Sigmoid colon (tissue), 7 donors: ENCODE results near the gene FAM174B. TPM values are rescaled to one million over a fixed set of nuclear protein-coding genes. Genes with fewer than 3 reads are reported as not detected.
A peak's percentile ranks its signal among the peaks of the same experiment; 100 is the strongest.

ENCODE experiments used
- DNase-seq: peaks from one replicate; pipeline ENCODE4 v3.0.0-alpha.2; 2019
- H3K27ac ChIP-seq, 4 donors: fragments of 200-600 bp; sonication (generic); one replicate each; pipeline ENCODE4 v1.5.1; 2016 to 2019; ENCODE audit warnings: mild to moderate bottlenecking in 1 of 4
- H3K27me3 ChIP-seq, 3 donors: fragments of 200-600 bp; sonication (generic); one replicate each; pipeline ENCODE4 v1.5.1; 2019; ENCODE audit warnings: mild to moderate bottlenecking in 1 of 3
- H3K36me3 ChIP-seq, 4 donors: fragments of 200-600 bp; sonication (generic); one replicate each; pipeline ENCODE4 v1.5.1; 2016 to 2019
- H3K4me1 ChIP-seq, 4 donors: fragments of 200-600 bp; sonication (generic); one replicate each; pipeline ENCODE4 v1.5.1; 2017 to 2019
- H3K4me3 ChIP-seq, 4 donors: fragments of 200-600 bp; sonication (generic); one replicate each; pipeline ENCODE4 v1.5.1; 2017 to 2019; ENCODE audit warnings: mild to moderate bottlenecking in 2 of 4, moderate library complexity in 1 of 4
- H3K9me3 ChIP-seq, 4 donors: fragments of 200-600 bp in 3 of 4; sonication (generic) in 3 of 4; one replicate each; pipeline versions ENCODE4 v1.5.1 to v1.6.1; 2013 to 2019
- EP300 ChIP-seq, 4 donors: sonication (generic); formaldehyde crosslinking; IDR thresholded peaks; one replicate each; pipeline ENCODE4 v1.6.1; 2017; ENCODE audit warnings: antibody characterized with exemption in 4 of 4
- POLR2A ChIP-seq, 2 donors: fragments of 450-650 bp; IDR thresholded peaks; one replicate each; pipeline ENCODE4 v1.6.1; 2016; ENCODE audit warnings: antibody characterized with exemption in 2 of 2, mild to moderate bottlenecking in 2 of 2, moderate library complexity in 2 of 2
- POLR2AphosphoS5 ChIP-seq, 4 donors: sonication (generic); formaldehyde crosslinking; IDR thresholded peaks; one replicate each; pipeline ENCODE4 v1.6.1; 2017; ENCODE audit warnings: antibody characterized with exemption in 4 of 4
- WGBS, 2 donors: extraction: QIAGEN DNeasy Blood & Tissue Kit; methylation state at CpG; one replicate each; pipeline ENCODE4 v1.1.7; 2013; 5-methylcytosine and 5-hydroxymethylcytosine counted together
- intact Hi-C: fragments of 100-400 bp; cut with DNase I; formaldehyde crosslinking; loops from one replicate; pipeline ENCODE4 v1.15.1; 2023
- polyA plus RNA-seq, 3 donors: library from polyadenylated mRNA; stranded (reverse); fragments of 200-250 nt; gene quantifications; one replicate each; pipeline ENCODE4 v1.2.3, GENCODE V29; 2013
- total RNA-seq, 4 donors: library from RNA; depleted of rRNA; stranded (reverse); fragments of >200 nt; gene quantifications; one replicate each; pipeline ENCODE4 v1.1.0, GENCODE V29; 2016
- TF ChIP-seq, protein P1 (sequence below), 4 experiments: fragments of 450-650 bp in 3 of 4; fragments of 200-600 bp in 1 of 4; IDR thresholded peaks; one replicate each; pipeline ENCODE4 v1.5.1; 2016 to 2019; ENCODE audit warnings: antibody characterized with exemption in 4 of 4, mild to moderate bottlenecking in 3 of 4, moderate library complexity in 2 of 4
- donor health status: healthy with polysubstance abuse.
- donor health status: Bipolar disorder and iron deficiency.
- donor health status: healthy.

FAM174B gene
- total and polyA plus RNA-seq, 7 donors, result 5.3 to 38.9 (median 8.1) TPM

DNA sequence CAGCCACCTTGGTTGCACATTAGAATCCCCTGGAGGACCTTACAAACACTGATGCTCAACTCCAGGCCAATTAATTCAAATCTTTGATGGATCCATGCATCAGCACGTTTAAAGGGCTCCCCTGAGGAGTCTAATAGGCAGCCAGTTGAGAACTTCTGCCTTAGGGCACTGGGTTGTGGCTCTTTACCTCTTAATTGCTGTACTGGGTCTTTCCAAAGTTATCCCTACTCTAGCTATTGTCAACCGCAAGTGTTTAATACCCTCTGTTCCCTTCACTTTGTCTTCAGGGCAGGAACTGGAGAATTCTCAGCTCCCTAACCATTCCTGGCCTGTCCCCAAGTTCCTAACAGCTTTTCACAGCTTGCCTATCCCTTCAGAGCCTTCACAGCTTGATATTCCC is 15.0 kb upstream of the FAM174B start:
- H3K36me3 ChIP-seq, result no peaks in the 10 kb centered on the region
- 89 to 90% methylated on average over 2 of the region's 2 CpGs for WGBS, 2 donors

GRCh38 chr15:92669432-92669831 is 13.9 kb upstream of the FAM174B start:
- H3K9me3 ChIP-seq, result no peaks in the 10 kb centered on the region
- no peaks in the 10 kb centered on the region for H3K27me3 ChIP-seq
- TF ChIP-seq EP300 (IDR thresholded peaks at IDR 0.05), result no peak
- no peak for TF ChIP-seq POLR2AphosphoS5 (IDR thresholded peaks at IDR 0.05)
- TF ChIP-seq, protein P1, sequence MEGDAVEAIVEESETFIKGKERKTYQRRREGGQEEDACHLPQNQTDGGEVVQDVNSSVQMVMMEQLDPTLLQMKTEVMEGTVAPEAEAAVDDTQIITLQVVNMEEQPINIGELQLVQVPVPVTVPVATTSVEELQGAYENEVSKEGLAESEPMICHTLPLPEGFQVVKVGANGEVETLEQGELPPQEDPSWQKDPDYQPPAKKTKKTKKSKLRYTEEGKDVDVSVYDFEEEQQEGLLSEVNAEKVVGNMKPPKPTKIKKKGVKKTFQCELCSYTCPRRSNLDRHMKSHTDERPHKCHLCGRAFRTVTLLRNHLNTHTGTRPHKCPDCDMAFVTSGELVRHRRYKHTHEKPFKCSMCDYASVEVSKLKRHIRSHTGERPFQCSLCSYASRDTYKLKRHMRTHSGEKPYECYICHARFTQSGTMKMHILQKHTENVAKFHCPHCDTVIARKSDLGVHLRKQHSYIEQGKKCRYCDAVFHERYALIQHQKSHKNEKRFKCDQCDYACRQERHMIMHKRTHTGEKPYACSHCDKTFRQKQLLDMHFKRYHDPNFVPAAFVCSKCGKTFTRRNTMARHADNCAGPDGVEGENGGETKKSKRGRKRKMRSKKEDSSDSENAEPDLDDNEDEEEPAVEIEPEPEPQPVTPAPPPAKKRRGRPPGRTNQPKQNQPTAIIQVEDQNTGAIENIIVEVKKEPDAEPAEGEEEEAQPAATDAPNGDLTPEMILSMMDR (IDR thresholded peaks at IDR 0.05), result no peak
- TF ChIP-seq POLR2A (IDR thresholded peaks at IDR 0.05), result no peak
- no peak for DNase-seq
- H3K4me1 ChIP-seq, result peaks cover 0 to 38% (median 34%) of the 10 kb centered on the region in 4 donors
- intact Hi-C loops, result loop anchor here (10.0 kb wide), 1 partner anchor 45 kb away; no protein-coding TSS in a partner anchor
- no peak overlapping the region for H3K27ac ChIP-seq
- H3K36me3 ChIP-seq, result no peaks in the 10 kb centered on the region
- no peak overlapping the region for H3K4me3 ChIP-seq
- WGBS, 2 donors, result 80 to 81% methylated on average over 2 of the region's 2 CpGs

More for the DNA sequence above, 15.0 kb upstream of the FAM174B start:
- no peak overlapping the region for H3K4me3 ChIP-seq
- intact Hi-C loops, result no loop called here
- no peaks in the 10 kb centered on the region for H3K9me3 ChIP-seq
- TF ChIP-seq POLR2A (IDR thresholded peaks at IDR 0.05) (no peak), POLR2AphosphoS5 (IDR thresholded peaks at IDR 0.05) (no peak), EP300 (IDR thresholded peaks at IDR 0.05) (no peak)
- TF ChIP-seq, protein P1 (IDR thresholded peaks at IDR 0.05), result no peak
- DNase-seq, result no peak
- no peak overlapping the region for H3K27ac ChIP-seq
- H3K4me1 ChIP-seq, result peaks cover 0 to 26% (median 24%) of the 10 kb centered on the region in 4 donors
- H3K27me3 ChIP-seq, result no peaks in the 10 kb centered on the region

GRCh38 chr15:92668620-92669019 is 13.0 kb upstream of the FAM174B start:
- intact Hi-C loops, result loop anchor here (10.0 kb wide), 1 partner anchor 46 kb away; no protein-coding TSS in a partner anchor
- no peak overlapping the region for H3K4me3 ChIP-seq
- no peak for DNase-seq
- no peak for TF ChIP-seq POLR2A (IDR thresholded peaks at IDR 0.05)
- no peak for TF ChIP-seq EP300 (IDR thresholded peaks at IDR 0.05)
- TF ChIP-seq POLR2AphosphoS5 (IDR thresholded peaks at IDR 0.05), result no peak
- TF ChIP-seq, protein P1 (IDR thresholded peaks at IDR 0.05), result no peak
- H3K27ac ChIP-seq, result no peak overlapping the region
- no peaks in the 10 kb centered on the region for H3K27me3 ChIP-seq
- no peaks in the 10 kb centered on the region for H3K9me3 ChIP-seq
- WGBS, 2 donors, result 79 to 83% methylated on average over 3 of the region's 3 CpGs
- H3K4me1 ChIP-seq, result peaks cover 0 to 41% (median 36%) of the 10 kb centered on the region in 4 donors
- H3K36me3 ChIP-seq, result no peaks in the 10 kb centered on the region

DNA sequence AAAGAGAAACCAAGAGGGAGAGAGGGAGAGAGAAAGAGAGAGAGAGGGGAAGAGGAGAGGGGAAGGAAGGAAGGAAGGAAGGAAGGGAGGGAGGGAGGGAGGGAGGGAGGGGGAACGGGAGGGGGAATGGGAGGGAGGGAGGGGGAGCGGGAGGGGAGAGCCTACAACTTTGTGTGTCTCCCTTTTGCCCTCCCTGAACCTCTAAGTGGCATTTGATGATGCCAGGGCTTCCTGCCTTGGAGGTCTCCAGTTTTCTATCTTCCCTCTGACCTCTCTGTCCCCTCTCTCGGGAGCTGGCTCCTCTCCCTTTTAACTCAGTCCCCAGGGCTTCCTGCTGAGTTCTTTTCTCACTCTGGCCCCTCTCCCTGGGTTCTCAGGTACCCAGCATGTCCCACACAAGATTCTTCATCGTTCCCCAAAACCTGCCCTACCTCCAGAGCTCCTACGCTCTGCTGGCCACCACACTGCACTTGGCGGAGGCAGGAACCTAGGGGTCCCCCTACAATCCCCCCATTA is 12.5 kb upstream of the FAM174B start:
- peak overlapping the region; percentile 57 to 76 (median 66) for H3K27ac ChIP-seq
- WGBS, 2 donors, result 47 to 63% methylated on average over 5 to 6 of the region's 6 CpGs

More for the DNA sequence above, 12.5 kb upstream of the FAM174B start:
- no peaks in the 10 kb centered on the region for H3K36me3 ChIP-seq
- intact Hi-C loops, result loop anchor here (10.0 kb wide), 1 partner anchor 47 kb away; no protein-coding TSS in a partner anchor
- no peak for TF ChIP-seq POLR2A (IDR thresholded peaks at IDR 0.05)
- TF ChIP-seq POLR2AphosphoS5 (IDR thresholded peaks at IDR 0.05), result no peak
- TF ChIP-seq, protein P1 (IDR thresholded peaks at IDR 0.05), result no peak
- no peak for TF ChIP-seq EP300 (IDR thresholded peaks at IDR 0.05)
- DNase-seq, result no peak
- H3K4me3 ChIP-seq, result peak overlapping the region in 1 of 4 donors; percentile 8
- H3K9me3 ChIP-seq, result no peaks in the 10 kb centered on the region
- no peaks in the 10 kb centered on the region for H3K27me3 ChIP-seq
- H3K4me1 ChIP-seq, result peaks cover 0 to 41% (median 36%) of the 10 kb centered on the region in 4 donors
